HG03457 (cell line): ENCODE results near the gene AXDND1.

Experiments used
- ATAC-seq: cut with Tn5 transposase; IDR thresholded peaks from one replicate; pipeline ENCODE4 v1.9.1; 2021; ENCODE audit warnings: moderate number of reproducible peaks; ENCODE audit not compliant: unreplicated experiment

Gene AXDND1

DNA sequence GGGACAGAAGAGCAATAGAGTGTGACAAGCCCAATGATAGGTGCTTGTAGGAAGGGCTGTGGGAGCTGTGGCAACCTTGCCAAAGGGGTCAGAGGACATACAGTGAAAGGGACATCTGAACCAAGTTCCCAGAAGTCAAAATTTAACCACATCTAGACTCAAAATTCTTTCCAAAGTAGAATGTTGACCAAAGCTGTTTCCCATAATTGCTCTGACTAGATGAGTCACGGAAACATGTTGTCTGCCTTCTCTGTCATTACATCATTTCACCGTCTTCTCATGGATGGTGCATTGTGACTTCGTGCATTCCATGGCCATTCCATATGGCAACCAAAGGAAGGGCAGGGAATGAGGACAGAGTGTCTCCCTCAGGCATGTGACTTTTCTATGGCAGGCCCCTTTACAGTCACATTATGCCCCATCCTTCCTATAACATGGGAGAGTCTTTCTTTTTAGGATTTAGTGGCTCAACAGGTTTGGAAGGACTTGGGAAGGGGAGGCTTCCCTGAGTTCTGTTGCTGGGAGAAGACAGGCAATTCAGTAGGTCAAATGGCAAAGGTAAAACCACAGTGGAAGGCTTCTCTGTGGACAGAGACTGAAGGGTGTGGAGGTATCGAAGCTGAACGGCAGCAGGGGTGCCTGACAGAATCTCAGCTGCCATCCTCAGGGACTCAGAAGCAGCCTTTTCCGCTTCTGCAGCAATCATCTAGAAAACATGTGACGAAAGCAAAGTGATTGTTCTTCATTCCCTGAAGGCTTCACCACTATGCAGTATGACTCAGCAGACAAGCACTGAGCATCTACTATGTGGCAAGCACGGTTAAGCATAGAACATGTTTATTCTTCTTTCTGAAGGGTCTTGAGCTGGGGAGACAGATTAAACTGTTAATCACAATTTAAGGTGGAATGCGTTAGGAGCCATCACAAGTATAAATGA, 185.2 kb downstream of the AXDND1 start:
- ATAC-seq = no peak

DNA sequence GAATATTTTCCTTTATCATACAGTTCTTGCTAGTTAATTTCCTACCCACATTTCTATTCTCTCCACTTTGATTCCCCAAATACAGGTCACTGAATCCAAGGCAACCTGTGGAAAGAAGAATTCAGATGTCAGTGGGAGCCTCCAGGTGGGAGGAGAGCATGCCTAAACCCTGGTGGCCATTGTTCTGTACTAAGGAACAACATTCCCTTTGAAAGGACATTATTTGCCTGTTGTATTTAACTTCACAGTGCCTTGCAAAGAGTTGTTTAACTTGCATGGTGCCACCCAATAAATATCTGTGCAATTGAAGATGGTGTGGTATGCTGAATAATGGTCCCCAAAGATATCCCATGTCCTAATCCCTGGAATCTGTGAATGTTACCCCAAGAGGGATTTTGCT, 188.7 kb downstream of the AXDND1 start:
- no peak for ATAC-seq

DNA sequence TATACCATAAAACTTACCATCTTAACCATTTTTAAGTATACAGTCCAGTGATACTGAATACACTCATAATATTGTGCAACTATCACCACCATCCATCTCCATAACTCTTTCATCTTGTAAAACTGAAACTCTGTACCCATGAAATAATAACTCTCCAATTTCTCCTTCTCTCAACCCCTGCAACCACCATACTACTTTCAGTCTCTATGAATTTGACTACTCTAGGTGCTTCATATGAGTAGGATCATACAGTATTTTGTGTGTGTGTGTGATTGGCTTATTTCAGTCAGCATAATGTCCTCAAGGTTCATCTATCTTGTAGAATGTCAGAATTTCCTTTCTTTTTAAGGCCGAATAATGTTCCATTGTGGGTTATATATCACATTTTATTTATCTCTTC, 192.3 kb downstream of the AXDND1 start:
- no peak for ATAC-seq

DNA sequence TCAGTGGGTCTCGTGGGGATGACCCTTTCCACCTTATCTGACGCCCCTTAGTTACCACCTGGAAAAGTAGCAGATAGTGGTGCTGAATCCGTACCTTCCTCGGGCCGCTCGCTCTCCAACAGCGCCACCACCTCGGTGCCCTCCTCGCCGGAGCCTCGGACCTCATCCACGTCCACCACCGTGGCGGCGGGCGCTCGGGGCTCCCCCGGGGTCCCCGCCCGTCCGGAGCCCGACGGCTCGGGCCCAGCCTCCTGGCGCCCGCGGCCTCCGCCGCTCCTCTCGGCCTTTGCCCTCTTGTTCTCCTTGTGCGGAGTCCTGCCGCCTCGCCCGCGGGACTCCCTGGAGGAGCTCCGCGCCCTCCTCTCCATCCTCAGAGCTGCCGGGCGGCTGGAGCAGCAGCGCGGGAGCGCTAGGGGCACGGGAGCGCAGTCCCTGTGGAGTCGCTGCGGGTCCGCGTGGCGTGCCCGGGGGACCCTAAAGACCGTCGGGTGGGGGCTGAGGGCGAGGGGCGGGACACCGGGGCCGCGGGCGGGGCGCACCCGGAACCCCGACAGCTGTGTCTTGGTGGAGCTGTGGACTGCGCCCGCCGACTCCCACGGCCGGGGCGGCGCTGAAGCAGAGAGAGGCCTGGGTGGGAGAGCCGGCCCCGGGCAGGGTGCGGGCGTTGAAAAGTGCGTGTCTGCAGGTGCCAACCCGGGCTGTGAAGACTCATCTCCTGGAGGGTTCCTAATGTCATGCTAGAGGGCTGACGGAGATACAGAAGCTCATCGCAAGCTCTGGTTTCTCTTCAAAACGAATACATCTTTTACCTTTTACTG, 209.9 kb downstream of the AXDND1 start, which contains the start of gene NPHS2:
NPHS2 (minus strand) TSS at position 452 of the 818 bp plus-strand sequence; CDS start at position 368, 84 bp downstream.
- no peak for ATAC-seq

DNA sequence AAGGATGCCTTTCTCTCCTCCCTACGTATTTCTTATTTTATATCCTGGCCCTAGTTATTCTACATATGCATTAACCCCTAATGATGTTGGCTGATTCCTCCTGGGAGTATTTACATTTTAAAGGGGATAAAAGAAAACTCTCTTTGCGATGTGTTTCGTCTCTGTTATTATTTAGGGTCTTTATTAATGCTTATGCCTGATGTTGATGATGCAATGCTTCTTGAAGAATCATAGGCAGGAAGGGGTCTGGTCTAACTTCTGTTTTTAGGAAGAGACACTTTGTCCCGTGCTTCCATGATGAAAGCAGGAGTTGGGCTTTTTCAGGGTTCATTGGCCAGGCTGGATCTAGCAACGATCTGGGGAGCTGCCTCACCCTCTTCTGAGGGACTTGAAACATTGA, 210.7 kb downstream of the AXDND1 start:
- ATAC-seq = no peak

DNA sequence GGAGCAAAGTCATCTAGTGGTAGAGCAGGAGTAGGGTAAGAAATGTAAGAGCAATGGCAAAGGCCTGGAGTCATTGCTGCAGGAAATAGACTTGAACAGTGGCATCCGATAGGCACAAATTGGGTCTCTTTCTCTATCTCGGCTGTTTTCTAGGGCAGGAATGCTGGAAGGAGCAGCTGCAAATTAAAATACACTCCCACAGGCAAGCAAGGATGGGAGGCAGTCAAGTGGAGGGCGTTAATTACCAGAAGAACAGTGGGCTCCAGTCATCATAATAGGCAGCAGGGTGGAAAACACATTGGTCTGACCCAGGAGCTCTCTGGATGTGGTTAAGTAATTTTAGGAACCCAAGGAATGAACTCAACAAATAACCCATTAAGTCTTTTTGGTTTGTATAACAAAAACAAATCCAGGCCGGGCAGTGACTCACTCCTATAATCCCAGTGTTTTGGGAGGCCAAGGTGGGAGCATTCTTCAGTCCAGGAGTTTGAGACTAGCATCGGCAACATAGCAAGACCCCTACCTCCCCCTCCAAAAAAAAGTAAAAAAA, 218.1 kb downstream of the AXDND1 start:
- no peak for ATAC-seq

DNA sequence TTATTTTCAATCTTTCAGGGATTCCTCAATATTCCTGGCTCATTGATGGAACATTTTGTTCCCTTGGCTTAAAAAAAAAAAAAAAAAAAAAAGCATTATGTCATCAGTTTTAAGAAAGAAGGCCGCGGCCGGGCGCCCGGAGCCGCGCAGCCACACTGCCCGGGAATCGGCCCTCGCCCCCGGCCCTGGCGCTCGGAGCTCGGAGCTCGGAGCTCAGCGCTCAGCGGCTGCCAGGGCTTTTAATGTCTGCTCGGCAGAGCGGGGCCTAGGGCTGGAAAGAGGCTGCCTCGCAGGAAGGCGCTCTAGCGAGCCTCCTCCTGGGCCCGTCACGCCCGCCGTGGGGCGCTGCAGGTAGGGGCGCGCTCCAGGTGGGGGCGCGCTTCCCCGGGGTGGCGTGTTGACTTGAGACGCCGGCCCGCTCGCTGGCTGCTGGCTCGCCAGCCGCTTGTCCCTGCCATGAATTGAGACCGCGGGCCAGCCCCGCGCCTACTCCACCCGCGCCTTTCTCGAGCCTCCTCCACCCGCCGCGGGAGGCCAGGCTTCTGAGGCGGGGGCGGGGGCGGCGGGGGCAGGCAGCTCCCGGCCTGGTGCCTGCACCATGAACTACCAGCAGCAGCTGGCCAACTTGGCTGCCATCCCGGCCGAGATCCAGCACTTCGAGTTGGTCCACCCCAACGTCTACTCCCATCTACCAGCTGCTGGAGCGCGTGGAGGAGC, 220.5 kb downstream of the AXDND1 start:
- ATAC-seq = no peak

DNA sequence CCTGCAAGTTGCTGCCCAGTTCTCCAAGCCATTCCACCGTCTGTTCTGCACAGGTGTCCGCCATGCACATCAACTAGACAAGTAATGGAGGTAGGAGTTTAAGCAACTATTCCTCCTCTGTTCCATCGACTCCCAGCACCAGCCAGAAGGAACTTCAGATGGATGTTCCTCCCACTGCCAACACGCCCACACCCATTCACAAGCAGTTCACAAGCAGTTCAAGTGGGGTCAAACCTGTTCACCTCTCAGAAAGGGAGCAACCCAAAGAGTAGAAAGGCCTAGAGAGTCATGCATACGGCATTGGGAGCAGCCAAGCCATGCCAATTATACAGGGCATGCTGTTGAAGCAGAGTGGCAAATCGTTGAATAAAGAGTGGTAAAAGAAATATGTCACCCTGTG, 221.6 kb downstream of the AXDND1 start:
- ATAC-seq = no peak

DNA sequence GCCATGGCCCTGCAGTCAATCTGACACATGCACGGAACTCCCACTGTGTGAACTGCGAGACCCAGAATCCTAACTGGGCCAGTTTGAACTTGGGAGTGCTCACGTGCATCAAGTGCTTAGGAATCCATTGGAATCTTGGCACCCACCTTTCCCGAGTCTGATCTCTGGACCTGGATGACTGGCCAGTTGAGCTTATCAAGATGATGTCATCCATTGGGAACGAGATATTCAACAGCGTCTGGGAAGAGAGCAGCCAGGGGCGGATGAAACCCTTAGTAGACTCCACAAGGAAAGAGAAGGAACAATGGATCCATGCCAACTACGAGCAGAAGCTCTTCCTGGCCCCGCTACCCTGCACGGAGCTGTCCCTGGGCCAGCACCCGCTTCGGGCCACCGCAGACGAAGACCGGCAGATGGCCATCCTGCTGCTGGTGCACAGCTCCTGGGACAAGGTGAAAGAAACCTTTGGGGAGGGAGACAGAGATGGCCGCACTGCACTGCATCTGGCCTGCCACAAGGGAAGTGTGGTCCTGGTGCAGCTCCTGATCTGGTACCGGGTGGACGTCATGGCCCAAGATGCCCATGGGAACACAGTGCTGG, 222.8 kb downstream of the AXDND1 start:
- ATAC-seq = no peak

DNA sequence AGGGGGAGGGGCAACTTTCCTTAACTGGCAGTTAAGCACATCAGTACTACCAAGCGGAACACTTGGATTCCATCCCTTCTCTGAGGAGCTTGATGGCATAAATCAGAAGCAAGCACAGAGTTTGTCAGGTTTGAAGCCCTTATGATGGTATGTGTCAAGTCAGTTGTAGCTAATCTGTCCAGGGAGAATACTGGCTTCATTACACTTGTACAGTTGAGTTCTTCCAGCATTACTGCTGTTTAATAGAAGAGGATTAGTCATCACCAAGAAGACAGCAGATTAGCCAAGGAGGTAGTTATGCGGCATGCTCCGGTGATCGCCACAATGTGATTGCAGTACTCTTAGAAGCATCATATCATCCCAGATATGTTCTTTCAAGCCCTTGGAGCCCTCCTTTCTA, 223.7 kb downstream of the AXDND1 start:
- ATAC-seq = no peak

DNA sequence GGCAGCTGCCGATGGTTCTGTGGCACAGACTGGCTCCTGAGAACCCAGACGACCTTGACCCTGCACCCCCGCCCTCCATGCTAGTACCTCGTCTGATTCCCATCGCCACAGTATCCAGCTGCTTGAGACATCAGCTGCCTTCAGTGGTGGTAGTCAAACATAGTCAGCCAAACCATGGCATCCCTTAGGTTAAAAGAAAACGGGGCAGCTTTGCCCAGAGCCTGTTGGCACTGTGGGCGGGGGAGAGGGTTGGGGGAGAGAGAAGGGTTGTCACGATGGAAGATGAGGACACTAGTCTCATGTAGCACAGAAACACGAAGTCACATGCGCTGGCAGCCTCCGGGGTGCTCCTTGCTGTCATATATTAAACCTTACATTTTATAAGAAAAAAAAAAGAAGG, 224.9 kb downstream of the AXDND1 start:
- no peak for ATAC-seq

DNA sequence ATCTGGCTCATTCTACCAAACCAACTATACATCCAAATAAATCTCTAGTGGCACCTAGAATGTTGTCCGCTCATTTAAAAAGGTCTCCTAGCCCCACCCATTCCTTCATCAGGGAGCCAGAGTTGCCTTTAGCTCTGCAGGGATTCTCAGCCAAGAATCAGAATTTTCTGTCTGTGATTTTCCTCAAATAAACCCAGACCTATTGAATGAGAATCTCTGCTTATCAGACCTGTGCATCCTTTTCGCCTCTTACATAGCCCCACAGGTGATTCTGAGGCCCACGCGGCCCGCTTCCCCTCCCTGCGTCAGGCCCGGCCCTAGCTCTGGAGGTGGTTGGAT, 225.5 kb downstream of the AXDND1 start:
- no peak for ATAC-seq

DNA sequence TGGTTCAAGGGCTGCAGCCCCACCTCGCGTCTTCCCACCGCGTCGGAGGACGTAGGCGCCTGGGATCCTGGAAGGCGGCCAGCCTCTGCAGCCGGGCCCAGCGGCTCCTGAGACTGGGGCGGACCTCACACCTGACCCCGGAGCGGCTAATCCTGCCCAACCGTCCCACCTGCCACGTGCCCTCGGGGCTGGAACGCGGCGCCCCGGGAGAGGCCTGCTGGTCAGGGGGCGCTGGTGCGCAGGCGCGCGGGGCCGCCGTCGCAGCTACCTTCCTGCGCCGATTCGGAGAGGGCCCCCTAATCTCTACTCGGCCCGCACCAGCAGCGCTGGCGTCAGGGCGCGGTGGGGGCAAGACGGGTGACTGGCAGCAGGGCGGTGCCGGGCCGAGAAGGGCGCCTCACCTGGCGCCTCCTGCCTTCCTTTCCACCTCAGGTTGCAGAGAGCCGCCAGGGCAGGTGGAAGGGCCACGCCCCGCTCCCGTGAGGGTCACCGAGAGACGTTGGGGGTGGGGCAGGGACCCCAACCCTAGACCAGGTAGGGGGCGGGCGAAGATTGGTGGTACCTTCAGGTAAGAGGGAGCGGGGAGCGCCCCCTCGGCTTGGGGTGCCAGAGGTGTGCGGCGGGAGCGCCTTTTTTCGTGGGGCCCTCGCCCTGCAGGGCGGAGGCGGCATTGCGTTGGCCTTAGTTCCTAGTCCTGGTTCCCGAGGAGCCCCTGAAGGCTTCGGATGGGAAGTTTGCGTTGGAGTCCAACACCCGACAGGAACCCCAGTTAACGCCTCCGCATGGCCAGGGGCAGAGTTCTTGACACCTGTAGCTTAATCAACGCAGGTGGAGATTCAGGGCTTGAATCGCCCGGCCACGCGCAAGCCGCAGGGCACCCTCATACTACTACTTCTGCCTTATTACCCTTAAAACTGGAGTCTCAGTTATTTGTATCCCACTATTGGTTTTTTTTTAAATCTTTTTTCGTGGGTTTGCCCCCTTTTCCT, 226.1 kb downstream of the AXDND1 start, which contains the start of gene TDRD5:
TDRD5 (plus strand) TSS at position 241 of the 989 bp plus-strand sequence. CDS start 784 bp downstream, outside the sequence.
- ATAC-seq = no peak

DNA sequence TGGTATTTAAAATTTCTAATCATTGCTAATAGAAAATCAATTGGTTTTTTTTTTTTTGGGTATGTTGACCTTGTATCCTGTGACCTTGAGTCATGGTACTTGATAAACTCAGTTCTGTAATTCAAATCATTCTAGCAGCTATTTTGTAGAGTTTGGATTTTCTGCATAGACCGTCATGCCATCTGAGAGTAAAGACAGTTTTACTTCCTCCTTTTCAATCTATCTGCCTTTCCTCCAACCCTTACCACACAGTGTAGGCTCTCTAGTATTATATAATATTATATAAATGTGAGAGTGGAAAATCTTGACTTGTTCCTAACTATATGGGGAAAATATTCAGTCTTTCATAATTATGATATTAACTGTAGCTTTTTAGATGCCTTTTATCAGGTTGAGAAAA, 232.9 kb downstream of the AXDND1 start:
- no peak for ATAC-seq

DNA sequence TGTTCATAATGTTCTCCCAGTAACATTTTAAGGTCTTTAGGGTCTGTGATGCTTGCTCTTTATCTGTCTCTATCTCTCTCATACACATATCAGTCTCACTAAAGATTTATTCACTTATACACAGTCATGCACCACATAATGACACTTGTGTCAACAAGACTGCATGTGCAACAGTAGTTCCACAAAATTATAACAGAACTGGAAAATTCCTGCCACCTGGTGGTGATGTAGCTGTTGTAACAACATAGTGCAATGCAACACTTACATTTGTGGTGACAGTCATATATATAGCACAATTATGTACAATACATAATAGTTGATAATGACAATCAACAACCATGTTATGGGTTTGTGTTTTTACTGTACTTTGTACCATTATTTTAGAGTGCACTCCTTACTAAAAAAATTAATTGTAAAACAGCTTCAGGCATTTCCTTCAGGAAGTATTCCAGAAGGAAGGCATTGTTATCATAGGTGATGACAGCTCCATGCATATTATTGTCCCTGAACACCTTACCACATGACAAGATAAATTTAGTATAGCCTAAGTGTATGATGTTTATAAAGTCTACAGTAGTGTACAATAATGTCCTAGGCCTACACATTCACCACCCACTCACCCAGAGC, 234.0 kb downstream of the AXDND1 start:
- ATAC-seq = no peak

DNA sequence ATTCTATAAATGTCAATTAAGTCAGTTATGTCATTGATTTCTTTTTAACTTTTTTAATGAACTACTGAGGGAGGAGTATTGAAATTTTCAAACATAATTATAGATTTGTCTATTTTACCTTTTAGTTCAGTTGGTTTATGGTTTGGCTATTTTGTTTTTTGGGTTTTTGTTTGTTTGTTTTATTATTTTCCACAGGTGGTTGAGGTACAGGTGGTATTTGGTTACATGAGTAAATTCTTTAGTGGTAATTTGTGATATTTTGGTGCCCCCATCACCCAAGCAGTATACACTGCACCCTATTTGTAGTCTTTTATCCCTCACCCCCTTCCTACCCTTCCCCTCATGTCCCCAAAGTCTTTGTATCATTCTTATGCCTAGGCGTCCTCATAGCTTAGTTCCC, 235.3 kb downstream of the AXDND1 start:
- no peak for ATAC-seq
